ENCODE data around the gene ANP32B.
"Not testable (repeated sequence)": the region's sequence is repeated elsewhere in the genome, so short reads cannot be mapped to it uniquely, and the experiment has no call there.

Gene ANP32B

GRCh38 chr9:97950873-97951272, 32.3 kb upstream of the ANP32B start:
- H2BK15ac ChIP-seq (ENCODE audit: low read depth, poor library complexity, severe bottlenecking); DNase-seq; H3K14ac ChIP-seq (ENCODE audit: low read length in 2 of 2); H3K4me2 ChIP-seq (ENCODE audit: low read length, poor library complexity, severe bottlenecking); H3K23ac ChIP-seq (ENCODE audit: low read length in 2 of 2); H3K27ac ChIP-seq (ENCODE audit: low read length, poor library complexity, severe bottlenecking); H2BK12ac ChIP-seq (ENCODE audit: low read length in 2 of 2); H2AFZ ChIP-seq (ENCODE audit: low read depth, low read length); H3K18ac ChIP-seq (ENCODE audit: low read depth in 1 of 2, low read length in 2 of 2); H2BK5ac ChIP-seq (ENCODE audit: low read depth, low read length, poor library complexity, severe bottlenecking); H2BK120ac ChIP-seq (ENCODE audit: low read depth, low read length); H4K91ac ChIP-seq (ENCODE audit: low read length); H3K4me3 ChIP-seq (ENCODE audit: insufficient read depth in 1 of 2, low read depth in 1 of 2, low read length in 2 of 2); H3K36me3 ChIP-seq (ENCODE audit: control insufficient read depth in 1 of 2, insufficient read depth in 2 of 2, low read depth in 1 of 2, low read length in 2 of 2); H2AK5ac ChIP-seq (ENCODE audit: low read length, severe bottlenecking); H3K4me1 ChIP-seq (ENCODE audit: control insufficient read depth, insufficient read depth, low read depth, low read length); H4K8ac ChIP-seq (ENCODE audit: low read length); H3K9me3 ChIP-seq (ENCODE audit: control insufficient read depth, low read length); H3K4ac ChIP-seq (ENCODE audit: low read depth in 1 of 2, low read length in 2 of 2); H3K79me1 ChIP-seq (replicated peaks; ENCODE audit: low read length, poor library complexity, severe bottlenecking); H3K9ac ChIP-seq (ENCODE audit: low read length): not testable (repeated sequence)
- H3K27me3 ChIP-seq (ENCODE audit: control insufficient read depth in 1 of 2, insufficient read depth in 1 of 2, low read length in 2 of 2), result peaks cover 0 to 16% of the 10 kb centered on the region in 2 experiments
- 65% methylated on average over 5 of the region's 5 CpGs for WGBS

- Histone ChIP-seq H3K27me3 (ENCODE audit: control insufficient read depth in 1 of 2, insufficient read depth in 1 of 2, low read length in 2 of 2) (peaks cover 0 to 16% of the 10 kb centered on the region in 2 experiments), H3K36me3 (ENCODE audit: control insufficient read depth in 1 of 2, insufficient read depth in 2 of 2, low read depth in 1 of 2, low read length in 2 of 2) (no peaks in the 10 kb centered on the region), H3K14ac (ENCODE audit: low read length in 2 of 2) (no peak overlapping the region), H2AK5ac (ENCODE audit: low read length, severe bottlenecking) (no peak overlapping the region), H4K91ac (ENCODE audit: low read length) (no peak overlapping the region), H2AFZ (ENCODE audit: low read depth, low read length) (no peak overlapping the region), H2BK15ac (ENCODE audit: low read depth, poor library complexity, severe bottlenecking) (no peak overlapping the region), H3K4me3 (ENCODE audit: insufficient read depth in 1 of 2, low read depth in 1 of 2, low read length in 2 of 2) (no peak overlapping the region), H3K4me2 (ENCODE audit: low read length, poor library complexity, severe bottlenecking) (no peak overlapping the region), H2BK120ac (ENCODE audit: low read depth, low read length) (no peak overlapping the region), H3K9me3 (ENCODE audit: control insufficient read depth, low read length) (peaks cover 3% of the 10 kb centered on the region), H3K27ac (ENCODE audit: low read length, poor library complexity, severe bottlenecking) (no peak overlapping the region), H2BK12ac (ENCODE audit: low read length in 2 of 2) (no peak overlapping the region), H3K9ac (ENCODE audit: low read length) (no peak overlapping the region), H3K79me1 (replicated peaks; ENCODE audit: low read length, poor library complexity, severe bottlenecking) (no peaks in the 10 kb centered on the region), H3K4ac (ENCODE audit: low read depth in 1 of 2, low read length in 2 of 2) (no peak overlapping the region), H2BK5ac (ENCODE audit: low read depth, low read length, poor library complexity, severe bottlenecking) (no peak overlapping the region), H3K23ac (ENCODE audit: low read length in 2 of 2) (no peak overlapping the region), H4K8ac (ENCODE audit: low read length) (no peak overlapping the region), H3K4me1 (ENCODE audit: control insufficient read depth, insufficient read depth, low read depth, low read length) (no peaks in the 10 kb centered on the region), H3K18ac (ENCODE audit: low read depth in 1 of 2, low read length in 2 of 2) (no peak overlapping the region)
- DNase-seq, result peak; percentile 19
Measured at GRCh38 chr9:97954550-97954989, 28.6 kb upstream of the ANP32B start.

- H3K4ac ChIP-seq (ENCODE audit: low read depth in 1 of 2, low read length in 2 of 2), result no peak overlapping the region
- no peak overlapping the region for H3K4me2 ChIP-seq (ENCODE audit: low read length, poor library complexity, severe bottlenecking)
- H4K8ac ChIP-seq (ENCODE audit: low read length), result no peak overlapping the region
- H3K4me1 ChIP-seq (ENCODE audit: control insufficient read depth, insufficient read depth, low read depth, low read length), result no peaks in the 10 kb centered on the region
- H2BK15ac ChIP-seq (ENCODE audit: low read depth, poor library complexity, severe bottlenecking), result no peak overlapping the region
- no peak overlapping the region for H3K18ac ChIP-seq (ENCODE audit: low read depth in 1 of 2, low read length in 2 of 2)
- no peak overlapping the region for H3K9ac ChIP-seq (ENCODE audit: low read length)
- no peaks in the 10 kb centered on the region for H3K36me3 ChIP-seq (ENCODE audit: control insufficient read depth in 1 of 2, insufficient read depth in 2 of 2, low read depth in 1 of 2, low read length in 2 of 2)
- H2BK12ac ChIP-seq (ENCODE audit: low read length in 2 of 2), result no peak overlapping the region
- H3K23ac ChIP-seq (ENCODE audit: low read length in 2 of 2), result no peak overlapping the region
- no peak overlapping the region for H2AFZ ChIP-seq (ENCODE audit: low read depth, low read length)
- H2AK5ac ChIP-seq (ENCODE audit: low read length, severe bottlenecking), result no peak overlapping the region
- H3K27me3 ChIP-seq (ENCODE audit: control insufficient read depth in 1 of 2, insufficient read depth in 1 of 2, low read length in 2 of 2), result peaks cover 0 to 12% of the 10 kb centered on the region in 2 experiments
- no peak overlapping the region for H3K4me3 ChIP-seq (ENCODE audit: insufficient read depth in 1 of 2, low read depth in 1 of 2, low read length in 2 of 2)
- no peaks in the 10 kb centered on the region for H3K79me1 ChIP-seq (replicated peaks; ENCODE audit: low read length, poor library complexity, severe bottlenecking)
- no peak overlapping the region for H2BK5ac ChIP-seq (ENCODE audit: low read depth, low read length, poor library complexity, severe bottlenecking)
- no peak for DNase-seq
- H4K91ac ChIP-seq (ENCODE audit: low read length), result no peak overlapping the region
- no peaks in the 10 kb centered on the region for H3K9me3 ChIP-seq (ENCODE audit: control insufficient read depth, low read length)
- no peak overlapping the region for H3K14ac ChIP-seq (ENCODE audit: low read length in 2 of 2)
- H2BK120ac ChIP-seq (ENCODE audit: low read depth, low read length), result no peak overlapping the region
- no peak overlapping the region for H3K27ac ChIP-seq (ENCODE audit: low read length, poor library complexity, severe bottlenecking)
Measured at GRCh38 chr9:97956331-97956730, 26.8 kb upstream of the ANP32B start.

- no peak overlapping the region for H3K23ac ChIP-seq (ENCODE audit: low read length in 2 of 2)
- no peaks in the 10 kb centered on the region for H3K4me1 ChIP-seq (ENCODE audit: control insufficient read depth, insufficient read depth, low read depth, low read length)
- no peak overlapping the region for H3K4me2 ChIP-seq (ENCODE audit: low read length, poor library complexity, severe bottlenecking)
- peaks cover 0 to 7% of the 10 kb centered on the region in 2 experiments for H3K27me3 ChIP-seq (ENCODE audit: control insufficient read depth in 1 of 2, insufficient read depth in 1 of 2, low read length in 2 of 2)
- H2AK5ac ChIP-seq (ENCODE audit: low read length, severe bottlenecking), result no peak overlapping the region
- H3K9me3 ChIP-seq (ENCODE audit: control insufficient read depth, low read length), result no peaks in the 10 kb centered on the region
- no peak overlapping the region for H2BK120ac ChIP-seq (ENCODE audit: low read depth, low read length)
- no peak overlapping the region for H2AFZ ChIP-seq (ENCODE audit: low read depth, low read length)
- 63% methylated on average over 5 of the region's 5 CpGs for WGBS
- no peak overlapping the region for H3K4ac ChIP-seq (ENCODE audit: low read depth in 1 of 2, low read length in 2 of 2)
- no peak overlapping the region for H2BK12ac ChIP-seq (ENCODE audit: low read length in 2 of 2)
- no peak overlapping the region for H2BK5ac ChIP-seq (ENCODE audit: low read depth, low read length, poor library complexity, severe bottlenecking)
- no peaks in the 10 kb centered on the region for H3K36me3 ChIP-seq (ENCODE audit: control insufficient read depth in 1 of 2, insufficient read depth in 2 of 2, low read depth in 1 of 2, low read length in 2 of 2)
- H3K18ac ChIP-seq (ENCODE audit: low read depth in 1 of 2, low read length in 2 of 2), result no peak overlapping the region
- H3K9ac ChIP-seq (ENCODE audit: low read length), result peak overlapping the region; percentile 33
- peak; percentile 83 for DNase-seq
- no peaks in the 10 kb centered on the region for H3K79me1 ChIP-seq (replicated peaks; ENCODE audit: low read length, poor library complexity, severe bottlenecking)
- H3K14ac ChIP-seq (ENCODE audit: low read length in 2 of 2), result no peak overlapping the region
- no peak overlapping the region for H4K8ac ChIP-seq (ENCODE audit: low read length)
- no peak overlapping the region for H3K4me3 ChIP-seq (ENCODE audit: insufficient read depth in 1 of 2, low read depth in 1 of 2, low read length in 2 of 2)
- no peak overlapping the region for H2BK15ac ChIP-seq (ENCODE audit: low read depth, poor library complexity, severe bottlenecking)
- H3K27ac ChIP-seq (ENCODE audit: low read length, poor library complexity, severe bottlenecking), result no peak overlapping the region
- no peak overlapping the region for H4K91ac ChIP-seq (ENCODE audit: low read length)
Measured at GRCh38 chr9:97958812-97959511, 24.2 kb upstream of the ANP32B start.

Data from mesenchymal stem cell (in vitro differentiated cells and primary cell).